ENCODE measurements around the gene MYO7B.

DNA sequence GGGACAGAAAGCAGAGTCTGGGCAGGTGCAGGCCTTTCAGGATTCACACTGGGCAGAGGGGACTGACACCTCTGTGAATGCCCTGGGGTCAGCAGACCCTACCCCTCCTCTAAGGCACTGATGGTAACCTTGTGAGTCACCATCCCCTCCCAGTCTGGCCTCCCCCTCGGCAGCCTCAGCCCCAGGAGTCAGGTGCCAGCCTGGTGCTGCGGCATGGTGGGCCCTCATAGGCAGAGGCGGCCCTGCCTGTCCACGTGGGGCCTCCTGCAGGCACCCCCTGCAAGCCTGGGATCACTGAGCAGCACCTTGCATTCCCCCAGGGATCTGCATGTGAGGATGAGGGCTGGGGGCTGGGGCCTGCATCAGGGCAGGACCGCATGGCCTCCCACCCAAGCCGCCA lies 105.7 kb downstream of the MYO7B start:
- TF ChIP-seq, protein P1, sequence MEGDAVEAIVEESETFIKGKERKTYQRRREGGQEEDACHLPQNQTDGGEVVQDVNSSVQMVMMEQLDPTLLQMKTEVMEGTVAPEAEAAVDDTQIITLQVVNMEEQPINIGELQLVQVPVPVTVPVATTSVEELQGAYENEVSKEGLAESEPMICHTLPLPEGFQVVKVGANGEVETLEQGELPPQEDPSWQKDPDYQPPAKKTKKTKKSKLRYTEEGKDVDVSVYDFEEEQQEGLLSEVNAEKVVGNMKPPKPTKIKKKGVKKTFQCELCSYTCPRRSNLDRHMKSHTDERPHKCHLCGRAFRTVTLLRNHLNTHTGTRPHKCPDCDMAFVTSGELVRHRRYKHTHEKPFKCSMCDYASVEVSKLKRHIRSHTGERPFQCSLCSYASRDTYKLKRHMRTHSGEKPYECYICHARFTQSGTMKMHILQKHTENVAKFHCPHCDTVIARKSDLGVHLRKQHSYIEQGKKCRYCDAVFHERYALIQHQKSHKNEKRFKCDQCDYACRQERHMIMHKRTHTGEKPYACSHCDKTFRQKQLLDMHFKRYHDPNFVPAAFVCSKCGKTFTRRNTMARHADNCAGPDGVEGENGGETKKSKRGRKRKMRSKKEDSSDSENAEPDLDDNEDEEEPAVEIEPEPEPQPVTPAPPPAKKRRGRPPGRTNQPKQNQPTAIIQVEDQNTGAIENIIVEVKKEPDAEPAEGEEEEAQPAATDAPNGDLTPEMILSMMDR (IDR thresholded peaks at IDR 0.05; ENCODE audit: poor library complexity), result no peak
- no peak for TF ChIP-seq EZH2 (IDR thresholded peaks at IDR 0.05; ENCODE audit: borderline replicate concordance)

Data from hepatocyte (in vitro differentiated cells).